ENCODE measurements around the gene MIER2. TPM values are rescaled to one million over a fixed set of nuclear protein-coding genes. Genes with fewer than 3 reads are reported as not detected.
"Not testable (repeated sequence)": the region's sequence is repeated elsewhere in the genome, so short reads cannot be mapped to it uniquely, and the experiment has no call there.

MIER2 gene
- total RNA-seq, 1 donor from 2014 or later = 44.1 TPM

GRCh38 chr19:269241-269640, 75.4 kb downstream of the MIER2 start:
- Mint-ChIP-seq H3K27ac (ENCODE audit: unreplicated experiment) (no peak overlapping the region), H3K36me3 (ENCODE audit: low read depth, unreplicated experiment) (no peaks in the 10 kb centered on the region), H3K27me3 (ENCODE audit: unreplicated experiment) (no peaks in the 10 kb centered on the region), H3K4me3 (ENCODE audit: unreplicated experiment) (no peak overlapping the region), H3K9me3 (ENCODE audit: unreplicated experiment) (no peaks in the 10 kb centered on the region), H3K4me1 (ENCODE audit: unreplicated experiment) (peaks cover 3% of the 10 kb centered on the region)
- no peak for DNase-seq (ENCODE audit: low spot score)
- TF ChIP-seq CTCF (IDR thresholded peaks at IDR 0.05; ENCODE audit: unreplicated experiment) = no peak

- H3K4me1 Mint-ChIP-seq (ENCODE audit: unreplicated experiment) = peaks cover 3% of the 10 kb centered on the region
- H3K4me3 Mint-ChIP-seq (ENCODE audit: unreplicated experiment) = no peak overlapping the region
- DNase-seq (ENCODE audit: low spot score) = no peak
- no peaks in the 10 kb centered on the region for H3K9me3 Mint-ChIP-seq (ENCODE audit: unreplicated experiment)
- peaks cover 1% of the 10 kb centered on the region for H3K27me3 Mint-ChIP-seq (ENCODE audit: unreplicated experiment)
- no peak overlapping the region for H3K27ac Mint-ChIP-seq (ENCODE audit: unreplicated experiment)
- H3K36me3 Mint-ChIP-seq (ENCODE audit: low read depth, unreplicated experiment) = no peaks in the 10 kb centered on the region
- no peak for TF ChIP-seq CTCF (IDR thresholded peaks at IDR 0.05; ENCODE audit: unreplicated experiment)
These were observed 82.5 kb downstream of the MIER2 start for GRCh38 chr19:262125-262524.

- not testable (repeated sequence) for H3K4me1 Mint-ChIP-seq (ENCODE audit: unreplicated experiment); H3K27me3 Mint-ChIP-seq (ENCODE audit: unreplicated experiment); DNase-seq (ENCODE audit: low spot score); H3K4me3 Mint-ChIP-seq (ENCODE audit: unreplicated experiment); H3K36me3 Mint-ChIP-seq (ENCODE audit: low read depth, unreplicated experiment); H3K27ac Mint-ChIP-seq (ENCODE audit: unreplicated experiment); H3K9me3 Mint-ChIP-seq (ENCODE audit: unreplicated experiment)
These were observed 87.8 kb downstream of the MIER2 start for GRCh38 chr19:256804-257203.

Other genes starting within 250 kb of the MIER2 start
- gene OR4F17, start 237.7 kb downstream of the MIER2 start, total RNA-seq (ENCODE audit: unreplicated experiment) = not detected
- gene PLPP2, start 53.4 kb downstream of the MIER2 start, total RNA-seq (ENCODE audit: unreplicated experiment) = 26.2 TPM
- 1.2 TPM for gene C2CD4C, start 64.4 kb upstream of the MIER2 start, total RNA-seq (ENCODE audit: unreplicated experiment)
- 46.9 TPM for gene SHC2, start 116.2 kb upstream of the MIER2 start, total RNA-seq (ENCODE audit: unreplicated experiment)
- 6.5 TPM for gene MADCAM1, start 151.7 kb upstream of the MIER2 start, total RNA-seq (ENCODE audit: unreplicated experiment)
- 18.0 TPM for gene TPGS1, start 162.7 kb upstream of the MIER2 start, total RNA-seq (ENCODE audit: unreplicated experiment)
- 126 TPM for gene CDC34, start 187.0 kb upstream of the MIER2 start, total RNA-seq (ENCODE audit: unreplicated experiment)
- gene GZMM, start 199.3 kb upstream of the MIER2 start, total RNA-seq (ENCODE audit: unreplicated experiment) = not detected
- gene BSG, start 227.8 kb upstream of the MIER2 start, total RNA-seq (ENCODE audit: unreplicated experiment) = 353 TPM
- gene HCN2, start 245.1 kb upstream of the MIER2 start, total RNA-seq (ENCODE audit: unreplicated experiment) = 0.28 TPM

Measured in endothelial cell (in vitro differentiated cells).